MCF 10A (cell line): ENCODE data around the gene SETBP1. TPM values are rescaled to one million over a fixed set of nuclear protein-coding genes. Genes with fewer than 3 reads are reported as not detected.

Source experiments
- BruUV-seq: library from RNA; stranded (reverse); fragments of 400-500 nt; replicated peaks from 2 replicates; lab custom pipeline; 2021; lab: Mats Ljungman, UMichigan
- CTCF ChIA-PET: fragments of 300-600 bp; sonication (Branson Sonifier 250); formaldehyde crosslinking; extraction: SDS; loops from one replicate; lab custom pipeline; 2021; ENCODE audit warnings: antibody characterized with exemption, inconsistent platforms; lab: Yijun Ruan, JAX
- POLR2A ChIA-PET: fragments of 300-600, 350-650 bp; sonication (Branson Sonifier 250); formaldehyde crosslinking; extraction: SDS; loops from one replicate; lab custom pipeline; 2020; ENCODE audit warnings: antibody characterized with exemption, inconsistent platforms; lab: Yijun Ruan, JAX
- DNase-seq: peaks from one replicate; pipeline ENCODE4 v3.0.0-alpha.2; 2018; ENCODE audit not compliant: unreplicated experiment
- H3K27ac Mint-ChIP-seq: one replicate; pipeline ENCODE4 v1.8.0; 2022; ENCODE audit warnings: mild to moderate bottlenecking, low read depth, mixed read lengths; ENCODE audit not compliant: unreplicated experiment
- H3K27me3 Mint-ChIP-seq: one replicate; pipeline ENCODE4 v1.8.0; 2022; ENCODE audit warnings: mixed read lengths; ENCODE audit not compliant: insufficient read depth, unreplicated experiment
- H3K36me3 Mint-ChIP-seq: one replicate; pipeline ENCODE4 v1.8.0; 2022; ENCODE audit warnings: mild to moderate bottlenecking, moderate library complexity, mixed read lengths; ENCODE audit not compliant: insufficient read depth, unreplicated experiment
- H3K4me1 Mint-ChIP-seq: one replicate; pipeline ENCODE4 v1.8.0; 2022; ENCODE audit warnings: mixed read lengths; ENCODE audit not compliant: insufficient read depth, unreplicated experiment
- H3K4me3 Mint-ChIP-seq: one replicate; pipeline ENCODE4 v1.8.0; 2022; ENCODE audit warnings: mild to moderate bottlenecking, moderate library complexity, mixed read lengths; ENCODE audit not compliant: unreplicated experiment
- H3K9me3 Mint-ChIP-seq: one replicate; pipeline ENCODE4 v1.8.0; 2022; ENCODE audit warnings: mixed read lengths; ENCODE audit not compliant: unreplicated experiment
- intact Hi-C: fragments of 100-400 bp; cut with micrococcal nuclease; formaldehyde crosslinking; loops from 2 replicates; pipeline ENCODE4 v1.14.1; 2022
- total RNA-seq: library from RNA; stranded (reverse); gene quantifications from 2 replicates; pipeline ENCODE4 v1.2.3, GENCODE V29; 2022
- TF ChIP-seq, protein P1 (sequence below): fragments of 200-600 bp; IDR thresholded peaks from one replicate; pipeline ENCODE4 v1.8.0; 2022; ENCODE audit warnings: antibody characterized with exemption, mild to moderate bottlenecking; ENCODE audit not compliant: unreplicated experiment

Gene SETBP1
- total RNA-seq, 1 experiment from 2014 or later, result 4.8 TPM

- intact Hi-C loops, result no loop called here
- Mint-ChIP-seq H3K36me3 (no peaks in the 10 kb centered on the region), H3K27ac (no peak overlapping the region), H3K4me1 (no peaks in the 10 kb centered on the region), H3K9me3 (no peaks in the 10 kb centered on the region), H3K27me3 (no peaks in the 10 kb centered on the region), H3K4me3 (no peak overlapping the region)
- TF ChIP-seq, protein P1, sequence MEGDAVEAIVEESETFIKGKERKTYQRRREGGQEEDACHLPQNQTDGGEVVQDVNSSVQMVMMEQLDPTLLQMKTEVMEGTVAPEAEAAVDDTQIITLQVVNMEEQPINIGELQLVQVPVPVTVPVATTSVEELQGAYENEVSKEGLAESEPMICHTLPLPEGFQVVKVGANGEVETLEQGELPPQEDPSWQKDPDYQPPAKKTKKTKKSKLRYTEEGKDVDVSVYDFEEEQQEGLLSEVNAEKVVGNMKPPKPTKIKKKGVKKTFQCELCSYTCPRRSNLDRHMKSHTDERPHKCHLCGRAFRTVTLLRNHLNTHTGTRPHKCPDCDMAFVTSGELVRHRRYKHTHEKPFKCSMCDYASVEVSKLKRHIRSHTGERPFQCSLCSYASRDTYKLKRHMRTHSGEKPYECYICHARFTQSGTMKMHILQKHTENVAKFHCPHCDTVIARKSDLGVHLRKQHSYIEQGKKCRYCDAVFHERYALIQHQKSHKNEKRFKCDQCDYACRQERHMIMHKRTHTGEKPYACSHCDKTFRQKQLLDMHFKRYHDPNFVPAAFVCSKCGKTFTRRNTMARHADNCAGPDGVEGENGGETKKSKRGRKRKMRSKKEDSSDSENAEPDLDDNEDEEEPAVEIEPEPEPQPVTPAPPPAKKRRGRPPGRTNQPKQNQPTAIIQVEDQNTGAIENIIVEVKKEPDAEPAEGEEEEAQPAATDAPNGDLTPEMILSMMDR, result no peak
- no TSS peak for BruUV-seq
- POLR2A ChIA-PET, result no interaction called here
- no peak for DNase-seq
- CTCF ChIA-PET, result interaction anchor here (0.6 kb wide), 1 partner anchor 292 kb away, joined by 3 read pairs; no protein-coding TSS in a partner anchor
Observed at GRCh38 chr18:44771956-44772917, 91.5 kb downstream of the SETBP1 start.

DNA sequence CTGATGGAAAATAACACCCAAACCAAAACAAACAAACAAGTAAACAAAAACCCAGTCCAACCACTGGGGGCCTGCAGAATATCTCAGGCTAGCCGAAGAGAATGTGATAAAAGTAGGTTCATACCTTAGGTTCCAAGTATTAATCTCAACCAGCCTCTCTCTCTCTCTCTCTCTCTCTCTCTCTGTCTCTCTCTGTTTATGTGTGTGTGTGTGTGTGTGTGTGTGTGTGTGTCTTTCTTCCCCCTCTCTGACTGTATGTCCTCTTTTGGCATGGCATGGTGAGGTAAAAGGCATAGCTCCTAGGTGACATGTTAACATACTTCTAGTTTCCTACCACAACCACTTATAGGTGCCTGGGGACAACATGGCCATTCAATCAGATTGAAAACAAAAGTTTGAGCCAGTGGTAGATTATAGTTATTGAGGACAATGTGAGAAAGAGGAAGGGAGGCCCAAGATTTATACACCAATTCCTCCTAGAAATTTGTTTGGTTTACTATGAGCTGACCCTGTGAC, 93.0 kb downstream of the SETBP1 start:
- Mint-ChIP-seq H3K36me3 (no peaks in the 10 kb centered on the region), H3K4me1 (no peaks in the 10 kb centered on the region), H3K9me3 (no peaks in the 10 kb centered on the region), H3K27me3 (no peaks in the 10 kb centered on the region), H3K4me3 (no peak overlapping the region), H3K27ac (no peak overlapping the region)
- ChIA-PET POLR2A (no interaction called here), CTCF (no interaction called here)
- TF ChIP-seq, protein P1, result no peak
- no peak for DNase-seq
- intact Hi-C loops, result no loop called here
- no TSS peak for BruUV-seq

DNA sequence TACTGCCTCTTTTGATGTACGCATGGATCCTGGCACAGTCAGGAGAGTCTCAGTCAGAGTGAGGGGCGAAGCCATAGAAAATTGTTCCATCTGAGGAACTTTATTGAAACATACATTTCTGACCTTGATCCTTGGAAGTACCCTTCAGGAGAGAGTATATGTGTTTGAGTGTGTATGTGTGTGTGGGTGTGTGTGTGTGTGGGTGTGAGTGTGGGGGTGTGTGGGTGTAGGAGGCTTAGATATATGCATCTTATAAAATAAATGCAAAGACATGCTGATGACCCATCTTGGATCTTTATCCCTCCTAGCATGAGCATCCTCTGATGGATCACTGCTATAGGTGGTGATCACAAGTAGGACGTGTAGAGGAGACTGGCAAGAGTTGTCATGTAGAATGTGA, 93.5 kb downstream of the SETBP1 start:
- ChIA-PET POLR2A (no interaction called here), CTCF (no interaction called here)
- H3K27me3 Mint-ChIP-seq, result no peaks in the 10 kb centered on the region
- no peak for DNase-seq
- H3K9me3 Mint-ChIP-seq, result no peaks in the 10 kb centered on the region
- H3K27ac Mint-ChIP-seq, result no peak overlapping the region
- no peak overlapping the region for H3K4me3 Mint-ChIP-seq
- H3K4me1 Mint-ChIP-seq, result no peaks in the 10 kb centered on the region
- TF ChIP-seq, protein P1, result no peak
- no TSS peak for BruUV-seq
- H3K36me3 Mint-ChIP-seq, result no peaks in the 10 kb centered on the region
- intact Hi-C loops, result no loop called here

DNA sequence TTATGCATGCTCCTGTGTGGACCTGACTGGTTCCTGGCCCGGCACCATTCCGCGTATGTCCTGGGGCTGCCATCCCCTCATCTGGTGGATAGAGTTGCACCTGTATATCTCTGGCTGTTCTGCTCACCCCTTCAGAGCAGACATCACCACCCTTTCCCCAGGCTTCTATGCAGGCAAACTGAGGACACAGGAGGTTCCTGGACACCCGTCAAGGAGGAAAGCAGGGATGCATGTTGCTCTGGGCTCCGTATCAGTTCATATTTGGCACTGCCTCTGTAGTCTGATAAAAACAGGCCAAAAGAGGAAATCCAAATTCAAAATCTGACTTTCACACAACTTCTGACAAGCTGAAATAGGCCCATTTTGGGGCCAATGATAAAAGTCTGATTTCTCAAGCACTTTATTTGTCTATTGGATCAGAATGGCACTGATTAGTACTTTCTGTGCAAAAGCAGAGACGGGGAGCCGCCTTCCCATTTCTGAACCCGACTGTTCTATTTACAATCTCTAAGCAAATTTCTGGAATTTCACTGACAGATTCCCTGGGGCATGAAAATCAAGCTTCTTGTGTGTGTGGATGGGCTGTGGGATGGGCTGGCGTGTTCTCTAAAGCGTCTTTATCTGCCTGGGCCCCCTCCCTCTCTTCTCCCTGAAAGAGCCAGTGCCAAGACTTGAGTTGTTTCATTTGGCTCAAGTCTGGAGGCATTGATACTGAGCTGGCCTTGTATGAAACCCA, 96.9 kb downstream of the SETBP1 start:
- intact Hi-C loops, result no loop called here
- CTCF ChIA-PET, result no interaction called here
- Mint-ChIP-seq H3K4me1 (no peaks in the 10 kb centered on the region), H3K27me3 (no peaks in the 10 kb centered on the region), H3K27ac (no peak overlapping the region), H3K4me3 (no peak overlapping the region), H3K36me3 (no peaks in the 10 kb centered on the region), H3K9me3 (no peaks in the 10 kb centered on the region)
- TF ChIP-seq, protein P1, result no peak
- no peak for DNase-seq
- POLR2A ChIA-PET, result interaction anchor here (0.7 kb wide), 1 partner anchor 1653 kb away, joined by 3 read pairs; no protein-coding TSS in a partner anchor
- no TSS peak for BruUV-seq
